Measurements from ENCODE around the gene GGTLC2.

DNA sequence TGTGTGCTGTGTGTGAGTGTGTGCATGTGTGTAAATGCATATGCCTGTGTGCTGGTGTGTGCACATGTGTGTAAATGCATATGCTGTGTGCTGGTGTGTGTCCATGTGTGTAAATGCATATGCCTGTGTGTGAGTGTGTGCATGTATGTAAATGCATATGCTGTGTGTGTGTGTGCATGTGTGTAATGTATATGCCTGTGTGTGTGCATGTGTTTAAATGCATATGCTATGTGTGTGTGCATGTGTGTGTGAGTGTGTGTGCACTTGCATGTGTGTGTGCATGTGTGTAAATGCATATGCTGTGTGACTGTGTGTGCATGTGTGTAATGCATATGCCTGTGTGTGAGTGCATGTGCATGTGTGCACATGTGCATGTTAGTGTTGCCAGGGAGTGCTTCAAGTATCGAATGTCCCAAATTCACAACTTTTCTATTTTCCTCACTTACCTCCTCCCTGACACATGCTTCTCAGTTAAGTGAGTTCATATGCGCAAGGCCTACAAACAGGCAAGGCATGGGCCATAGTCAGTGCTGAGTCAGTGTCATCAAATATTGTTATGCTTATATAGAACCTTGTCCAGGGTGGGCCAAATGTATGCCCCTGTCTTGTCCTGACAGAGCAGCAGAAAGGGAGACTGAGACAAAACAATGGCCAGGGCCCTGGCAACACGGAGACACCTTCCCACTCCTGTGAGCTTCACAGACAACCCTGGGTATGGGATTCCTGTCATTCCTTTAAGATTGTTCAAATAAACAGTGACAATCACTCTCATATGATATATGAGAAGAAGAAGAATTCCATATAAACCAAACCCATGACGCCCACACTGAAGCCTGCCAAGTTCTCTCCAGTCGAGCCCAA, 38.6 kb downstream of the GGTLC2 start:
- TF ChIP-seq, protein P1, sequence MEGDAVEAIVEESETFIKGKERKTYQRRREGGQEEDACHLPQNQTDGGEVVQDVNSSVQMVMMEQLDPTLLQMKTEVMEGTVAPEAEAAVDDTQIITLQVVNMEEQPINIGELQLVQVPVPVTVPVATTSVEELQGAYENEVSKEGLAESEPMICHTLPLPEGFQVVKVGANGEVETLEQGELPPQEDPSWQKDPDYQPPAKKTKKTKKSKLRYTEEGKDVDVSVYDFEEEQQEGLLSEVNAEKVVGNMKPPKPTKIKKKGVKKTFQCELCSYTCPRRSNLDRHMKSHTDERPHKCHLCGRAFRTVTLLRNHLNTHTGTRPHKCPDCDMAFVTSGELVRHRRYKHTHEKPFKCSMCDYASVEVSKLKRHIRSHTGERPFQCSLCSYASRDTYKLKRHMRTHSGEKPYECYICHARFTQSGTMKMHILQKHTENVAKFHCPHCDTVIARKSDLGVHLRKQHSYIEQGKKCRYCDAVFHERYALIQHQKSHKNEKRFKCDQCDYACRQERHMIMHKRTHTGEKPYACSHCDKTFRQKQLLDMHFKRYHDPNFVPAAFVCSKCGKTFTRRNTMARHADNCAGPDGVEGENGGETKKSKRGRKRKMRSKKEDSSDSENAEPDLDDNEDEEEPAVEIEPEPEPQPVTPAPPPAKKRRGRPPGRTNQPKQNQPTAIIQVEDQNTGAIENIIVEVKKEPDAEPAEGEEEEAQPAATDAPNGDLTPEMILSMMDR (conservative IDR thresholded peaks at IDR 0.05; ENCODE audit: low read depth, low read length), result no peak
- TF ChIP-seq EZH2 (IDR thresholded peaks at IDR 0.05; ENCODE audit: borderline replicate concordance, low read depth, low read length, poor library complexity, severe bottlenecking), result no peak

All from A673 (cell line).